MG63 (cell line): ENCODE measurements around the gene ZNF750. TPM values are rescaled to one million over a fixed set of nuclear protein-coding genes. Genes with fewer than 3 reads are reported as not detected.

Experiments
- DNase-seq: peaks from one replicate; pipeline ENCODE4 v3.0.0-alpha.2; 2020
- H3K27me3 ChIP-seq: fragments of 250-450 bp; sonication (Bioruptor Pico); 2 replicates; pipeline ENCODE4 v1.5.1; 2020; ENCODE audit warnings: mild to moderate bottlenecking, moderate library complexity
- H3K36me3 ChIP-seq: fragments of 250-450 bp; sonication (Bioruptor Pico); 2 replicates; pipeline ENCODE4 v1.5.1; 2020; ENCODE audit warnings: mild to moderate bottlenecking, moderate library complexity
- H3K4me3 ChIP-seq: fragments of 250-450 bp; sonication (Bioruptor Pico); 2 replicates; pipeline ENCODE4 v1.5.1; 2020; ENCODE audit warnings: mild to moderate bottlenecking, moderate library complexity
- H3K9me3 ChIP-seq: fragments of 250-450 bp; sonication (Bioruptor Pico); 2 replicates; pipeline ENCODE4 v1.5.1; 2020; ENCODE audit warnings: mild to moderate bottlenecking, moderate library complexity
- total RNA-seq: library from RNA; depleted of rRNA; stranded (reverse); fragments of >200 nt; shearing (Covaris generic); gene quantifications from 2 replicates; pipeline ENCODE4 v1.2.3, GENCODE V29; 2014; ENCODE audit warnings: low replicate concordance

ZNF750 gene
- total RNA-seq, 1 experiment from 2014 or later = not detected

DNA sequence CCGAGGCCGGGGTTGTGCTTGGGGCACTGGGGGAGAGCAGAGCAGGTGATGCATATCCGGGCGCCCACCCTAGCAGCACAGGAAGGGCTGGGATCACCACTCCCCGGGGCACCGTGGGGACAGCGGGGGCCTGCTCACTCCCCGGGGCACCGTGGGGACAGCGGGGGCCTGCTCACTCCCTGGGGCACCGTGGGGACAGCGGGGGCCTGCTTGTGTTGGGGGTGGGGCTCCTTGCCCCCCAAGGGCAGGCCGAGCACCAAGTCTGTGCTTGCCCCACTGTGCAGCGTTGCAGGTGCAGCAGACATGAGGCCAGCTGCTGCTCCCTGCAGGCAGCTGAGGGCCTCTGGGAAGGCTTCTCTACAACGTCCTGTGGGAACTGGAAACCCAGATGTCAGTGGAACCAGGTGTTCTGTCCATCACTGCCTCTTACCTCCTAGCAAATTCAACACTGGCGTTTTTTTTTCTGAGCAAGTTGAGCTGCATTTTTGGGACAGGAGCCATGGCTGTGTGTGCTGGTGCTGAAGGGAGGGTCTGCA is 25.0 kb upstream of the ZNF750 start:
- Histone ChIP-seq H3K9me3 (no peaks in the 10 kb centered on the region), H3K4me3 (no peak overlapping the region), H3K27me3 (no peaks in the 10 kb centered on the region), H3K36me3 (peaks cover 3% of the 10 kb centered on the region)
- no peak for DNase-seq

DNA sequence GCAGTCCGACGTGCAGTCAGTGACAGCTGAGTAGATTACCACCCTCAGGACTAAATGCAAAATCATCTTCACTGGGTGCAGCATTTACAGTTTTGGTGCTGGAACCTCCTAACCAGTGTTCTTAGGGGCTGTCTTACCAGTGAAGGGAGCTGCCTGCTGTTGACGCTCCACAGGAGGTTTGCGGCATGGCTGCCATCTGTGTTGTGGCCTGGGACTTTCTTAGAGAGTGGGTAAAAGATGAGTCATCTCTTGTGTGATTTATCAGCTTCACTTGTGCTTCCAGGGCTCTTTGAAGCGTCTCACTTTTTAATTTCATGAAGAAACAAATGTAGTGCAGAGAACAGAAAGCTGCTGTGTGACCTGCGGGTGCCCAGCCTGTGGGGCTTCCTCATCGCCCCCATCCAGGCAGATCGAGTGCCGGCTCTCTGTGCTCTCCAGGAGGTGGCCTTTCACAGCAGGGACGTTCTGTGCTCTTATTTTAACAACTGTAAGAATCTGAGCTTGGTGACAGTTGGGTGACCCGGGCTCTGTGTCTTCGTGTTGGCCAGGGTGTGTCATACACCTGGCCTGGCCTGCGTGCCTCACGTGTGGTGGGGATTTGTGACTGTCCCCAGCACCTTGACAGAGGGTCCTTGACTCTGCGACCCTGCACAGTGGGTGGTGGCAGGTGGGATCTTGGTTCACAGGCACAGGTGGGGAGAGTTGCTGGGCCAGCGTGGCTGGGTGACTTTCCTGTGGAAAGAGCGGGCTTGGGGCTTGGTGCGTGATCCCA is 24.3 kb upstream of the ZNF750 start:
- H3K9me3 ChIP-seq = no peaks in the 10 kb centered on the region
- no peak overlapping the region for H3K4me3 ChIP-seq
- H3K27me3 ChIP-seq = no peaks in the 10 kb centered on the region
- DNase-seq = peak; percentile 68
- H3K36me3 ChIP-seq = peaks cover 6% of the 10 kb centered on the region

DNA sequence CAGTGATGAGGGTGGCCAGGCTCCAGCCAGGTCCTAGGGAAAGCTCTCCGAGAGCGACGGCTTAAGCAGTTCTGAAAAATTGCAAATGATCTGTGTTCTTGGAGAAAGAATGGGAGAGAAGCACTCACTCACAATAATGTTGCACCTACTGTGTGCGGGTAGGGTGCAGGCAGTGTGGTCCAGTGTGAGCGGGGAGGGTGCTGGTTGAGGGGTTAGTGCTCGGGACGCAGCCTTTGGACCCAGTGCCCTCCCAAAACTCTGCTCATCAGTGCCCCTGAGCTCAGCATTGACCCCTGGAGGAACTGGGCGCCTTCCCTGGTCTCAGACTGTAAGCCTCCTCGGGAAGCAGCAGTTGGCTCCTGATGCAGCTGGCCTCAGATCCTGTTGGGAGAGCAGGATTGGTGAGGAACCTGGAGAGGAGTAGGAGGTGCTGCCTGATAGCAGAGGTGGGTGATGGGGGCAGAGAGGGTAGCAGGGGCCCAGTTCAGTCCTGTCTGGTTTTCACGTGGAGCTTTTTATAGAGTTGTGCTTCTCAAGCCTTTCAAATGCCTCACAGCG is 23.6 kb upstream of the ZNF750 start:
- H3K27me3 ChIP-seq = no peaks in the 10 kb centered on the region

DNA sequence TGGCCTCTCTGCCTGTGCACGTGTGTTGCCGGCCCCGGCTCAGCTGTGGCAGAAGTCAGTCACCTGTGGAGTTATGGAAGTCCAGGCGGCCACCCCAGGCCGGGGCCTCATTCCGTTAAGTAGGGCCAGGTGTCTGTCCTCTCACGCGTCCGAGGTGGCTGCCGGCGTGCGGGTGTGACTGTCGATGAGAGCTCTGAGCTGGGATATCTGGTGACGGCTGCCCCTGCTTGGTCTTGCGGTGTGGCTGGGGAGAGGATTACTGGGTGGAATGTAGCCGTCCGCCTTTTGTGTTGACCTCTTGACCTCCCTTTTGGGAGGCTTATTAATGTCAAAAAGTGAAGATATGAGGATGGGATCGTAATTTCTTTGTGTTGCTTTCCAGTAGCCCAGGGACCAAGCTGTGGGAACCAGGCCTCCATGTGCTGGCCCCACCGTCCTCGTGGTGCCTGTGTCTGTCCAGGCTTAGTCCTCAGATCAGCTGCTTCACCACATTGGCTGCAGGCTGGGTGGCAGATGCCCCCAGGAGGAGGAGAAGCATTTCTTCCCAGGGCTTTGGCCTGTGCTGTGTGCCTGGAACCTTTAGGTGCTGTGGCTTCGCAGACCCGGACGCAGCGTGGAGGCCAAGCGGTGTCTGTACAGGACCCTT is 23.0 kb upstream of the ZNF750 start:
- Histone ChIP-seq H3K27me3 (no peaks in the 10 kb centered on the region), H3K36me3 (peaks cover 6% of the 10 kb centered on the region), H3K4me3 (no peak overlapping the region), H3K9me3 (no peaks in the 10 kb centered on the region)
- DNase-seq = no peak

More for the DNA sequence above, 23.6 kb upstream of the ZNF750 start:
- Histone ChIP-seq H3K36me3 (peaks cover 6% of the 10 kb centered on the region), H3K9me3 (no peaks in the 10 kb centered on the region), H3K4me3 (no peak overlapping the region)
- DNase-seq = no peak

DNA sequence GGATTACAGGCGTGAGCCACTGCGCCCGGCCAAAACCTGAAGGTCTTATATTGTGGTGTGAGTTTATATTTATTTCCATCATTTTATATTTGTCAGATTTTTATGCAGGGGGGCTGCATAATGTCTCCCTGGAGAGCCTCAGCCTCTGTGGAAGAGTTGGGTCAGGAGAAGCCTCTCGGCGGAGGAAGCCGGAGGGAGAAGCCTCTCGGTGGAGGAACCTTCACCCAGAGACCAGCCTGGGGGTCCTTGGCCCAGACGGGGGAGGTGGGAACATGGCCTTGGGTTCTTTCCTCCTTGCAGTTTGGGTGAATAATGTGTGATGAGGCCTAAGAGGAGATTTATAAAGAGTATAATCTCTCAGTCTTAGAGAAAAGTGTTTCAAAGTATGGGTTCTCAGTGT is 22.4 kb upstream of the ZNF750 start:
- Histone ChIP-seq H3K4me3 (no peak overlapping the region), H3K27me3 (no peaks in the 10 kb centered on the region), H3K9me3 (no peaks in the 10 kb centered on the region), H3K36me3 (peaks cover 6% of the 10 kb centered on the region)
- DNase-seq = no peak

GRCh38 chr17:82861393-82861775 is 21.6 kb upstream of the ZNF750 start:
- DNase-seq = no peak
- Histone ChIP-seq H3K9me3 (no peaks in the 10 kb centered on the region), H3K4me3 (no peak overlapping the region), H3K36me3 (peaks cover 6% of the 10 kb centered on the region), H3K27me3 (no peaks in the 10 kb centered on the region)

DNA sequence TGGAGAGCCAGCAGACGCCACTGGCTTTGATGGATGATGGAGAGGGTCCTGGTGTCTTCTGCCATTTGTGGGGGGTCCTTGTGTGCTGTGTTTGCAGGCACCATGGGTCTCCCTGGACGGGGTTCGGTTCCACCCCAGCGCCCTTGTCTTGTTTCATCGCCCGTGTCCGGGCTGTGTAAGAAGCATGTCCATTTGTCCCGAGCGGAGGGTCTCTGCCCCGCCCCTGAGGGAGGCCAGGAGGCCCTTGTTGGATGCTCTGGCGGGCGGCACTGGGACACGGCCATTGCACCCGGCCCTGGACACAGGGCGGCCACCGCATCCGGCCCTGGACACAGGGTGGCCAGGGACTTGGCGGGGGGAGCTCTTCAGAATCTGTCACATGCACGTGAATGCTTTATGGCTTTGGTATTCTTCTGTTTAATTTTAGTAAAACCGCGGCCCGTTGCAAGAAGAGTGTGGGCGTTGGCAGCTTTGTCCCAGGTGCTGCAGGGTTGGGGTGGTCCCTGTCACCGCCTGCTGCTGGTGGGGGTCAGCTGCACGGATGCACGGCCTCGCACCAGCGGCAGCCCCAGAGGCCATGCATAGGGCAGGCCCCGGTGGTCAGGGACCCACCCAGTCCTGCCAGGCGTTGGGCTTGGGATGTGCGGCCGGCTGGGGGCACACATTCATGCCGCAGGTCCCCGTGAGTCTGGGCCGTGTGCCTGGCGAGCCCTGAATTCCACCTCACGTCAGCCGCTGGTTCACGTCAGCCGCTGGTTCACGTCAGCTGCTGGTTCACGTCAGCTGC is 21.0 kb upstream of the ZNF750 start:
- Histone ChIP-seq H3K27me3 (no peaks in the 10 kb centered on the region), H3K9me3 (no peaks in the 10 kb centered on the region), H3K36me3 (peaks cover 6% of the 10 kb centered on the region), H3K4me3 (no peak overlapping the region)
- no peak for DNase-seq

GRCh38 chr17:82859431-82860403 is 19.9 kb upstream of the ZNF750 start:
- no peaks in the 10 kb centered on the region for H3K9me3 ChIP-seq
- peaks cover 6% of the 10 kb centered on the region for H3K36me3 ChIP-seq
- no peaks in the 10 kb centered on the region for H3K27me3 ChIP-seq
- no peak overlapping the region for H3K4me3 ChIP-seq
- DNase-seq = peak; percentile 65

DNA sequence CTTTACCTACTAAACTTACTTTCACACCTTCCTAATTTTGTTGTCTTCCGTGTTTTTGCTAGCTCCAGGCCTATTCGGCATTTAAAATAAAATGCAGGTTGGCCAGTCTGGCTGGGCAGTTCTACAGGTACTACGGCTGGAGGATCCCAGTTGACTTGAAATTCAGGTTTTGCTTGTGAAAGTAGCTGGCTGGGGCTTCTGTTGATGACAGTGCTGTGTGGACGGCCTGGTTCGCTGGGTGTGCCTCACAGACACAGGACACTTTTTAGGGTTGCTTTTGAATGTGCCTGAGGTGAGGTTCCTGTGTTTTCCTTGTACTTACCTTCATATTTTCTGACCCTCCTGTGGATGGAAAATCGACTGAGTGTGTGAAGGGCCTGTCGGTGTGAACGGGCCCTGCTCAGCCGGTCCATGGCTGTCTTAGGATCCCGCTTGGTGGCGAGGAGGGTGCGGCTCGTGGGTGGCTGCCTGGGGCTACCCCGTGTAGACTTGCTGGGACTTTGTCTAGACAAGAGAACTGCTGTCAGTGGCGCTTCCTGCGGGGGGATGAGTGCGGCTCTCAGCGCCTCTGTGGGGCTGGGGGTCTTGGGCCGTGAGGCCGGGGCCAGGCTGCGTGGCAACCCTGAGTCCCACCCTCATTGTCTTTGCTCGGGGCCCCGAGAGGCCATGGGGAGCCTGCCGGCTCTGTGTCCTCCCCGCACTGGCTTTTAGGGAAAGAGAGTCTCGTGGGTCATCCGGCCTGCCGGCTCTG is 18.7 kb upstream of the ZNF750 start:
- no peak for DNase-seq
- no peaks in the 10 kb centered on the region for H3K9me3 ChIP-seq
- no peak overlapping the region for H3K4me3 ChIP-seq
- H3K36me3 ChIP-seq = peaks cover 5% of the 10 kb centered on the region
- no peaks in the 10 kb centered on the region for H3K27me3 ChIP-seq

- Histone ChIP-seq H3K27me3 (no peaks in the 10 kb centered on the region), H3K36me3 (peaks cover 3% of the 10 kb centered on the region; the same call in 1 of the 2 replicates), H3K9me3 (no peaks in the 10 kb centered on the region), H3K4me3 (no peak overlapping the region)
- DNase-seq = no peak
Measured at GRCh38 chr17:82856361-82856760, 16.5 kb upstream of the ZNF750 start.

GRCh38 chr17:82854226-82854625 is 14.4 kb upstream of the ZNF750 start:
- H3K27me3 ChIP-seq = no peaks in the 10 kb centered on the region
- H3K4me3 ChIP-seq = no peak overlapping the region
- no peaks in the 10 kb centered on the region for H3K9me3 ChIP-seq
- H3K36me3 ChIP-seq = peaks cover 4% of the 10 kb centered on the region
- DNase-seq = no peak

DNA sequence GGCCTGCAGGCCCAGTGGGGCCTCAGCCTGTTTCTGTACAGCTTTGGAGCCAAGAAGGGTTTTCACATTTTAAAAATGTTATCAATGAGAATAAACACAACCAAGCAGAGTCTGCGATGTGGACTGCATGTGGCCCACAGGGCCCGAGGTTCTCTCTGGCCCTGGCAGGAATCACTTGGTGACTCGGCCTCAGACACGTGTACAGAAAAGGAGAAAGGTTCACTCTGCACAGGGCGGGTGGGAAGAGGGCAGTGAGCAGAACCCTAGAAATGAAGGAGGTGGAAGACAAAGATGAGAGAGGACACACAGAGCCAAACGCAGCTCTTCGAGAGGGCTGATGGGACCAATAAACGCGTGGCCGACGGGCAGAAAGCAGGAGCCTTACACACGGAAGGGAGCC is 11.6 kb upstream of the ZNF750 start:
- Histone ChIP-seq H3K36me3 (peaks cover 10% of the 10 kb centered on the region), H3K27me3 (no peaks in the 10 kb centered on the region), H3K4me3 (no peak overlapping the region), H3K9me3 (no peaks in the 10 kb centered on the region)
- no peak for DNase-seq

GRCh38 chr17:82849076-82849945 is 9.5 kb upstream of the ZNF750 start:
- peaks cover 10% of the 10 kb centered on the region for H3K36me3 ChIP-seq
- no peak for DNase-seq
- no peak overlapping the region for H3K4me3 ChIP-seq
- no peaks in the 10 kb centered on the region for H3K9me3 ChIP-seq
- no peaks in the 10 kb centered on the region for H3K27me3 ChIP-seq

DNA sequence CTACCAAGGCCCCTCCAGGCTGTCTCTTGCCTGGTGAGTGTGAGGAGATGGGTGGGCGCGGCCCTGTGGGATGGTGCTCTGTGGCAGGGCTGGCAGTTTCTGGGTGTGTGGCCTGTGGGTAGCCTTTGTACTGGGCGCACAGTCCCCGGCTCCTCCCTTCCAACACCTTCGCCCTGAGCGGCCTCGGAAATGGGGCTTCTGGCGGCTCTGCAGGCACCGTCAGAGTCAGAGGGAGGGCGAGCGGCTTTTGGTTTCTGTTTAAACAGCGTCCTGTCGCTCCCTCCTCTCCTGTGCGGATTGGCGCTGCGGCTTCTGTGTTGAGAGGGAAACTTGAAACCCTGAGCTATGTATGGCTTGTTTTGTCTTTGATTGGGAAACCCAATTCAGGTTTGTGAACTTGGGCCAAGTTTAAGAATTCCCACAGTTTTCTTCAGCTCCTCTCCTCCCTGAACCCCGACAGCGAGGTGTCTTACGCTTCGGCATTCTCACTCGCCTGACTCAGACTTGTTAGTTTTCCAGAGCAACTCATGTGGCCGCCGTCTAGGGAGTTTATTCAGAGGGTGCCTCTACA is 8.3 kb upstream of the ZNF750 start:
- peak overlapping the region; percentile 40 for H3K4me3 ChIP-seq
- peak; percentile 82 for DNase-seq
- H3K36me3 ChIP-seq = peaks cover 10% of the 10 kb centered on the region
- H3K9me3 ChIP-seq = no peaks in the 10 kb centered on the region
- H3K27me3 ChIP-seq = no peaks in the 10 kb centered on the region
